ENCODE results near the gene NDUFAF8. TPM values are rescaled to one million over a fixed set of nuclear protein-coding genes. Genes with fewer than 3 reads are reported as not detected.

Gene NDUFAF8
- total RNA-seq, 1 experiment from 2014 or later: 54.1 TPM

- no peaks in the 10 kb centered on the region for H3K27me3 Mint-ChIP-seq (ENCODE audit: unreplicated experiment)
- H3K9me3 Mint-ChIP-seq (ENCODE audit: low read depth, unreplicated experiment): no peaks in the 10 kb centered on the region
- peaks cover 56% of the 10 kb centered on the region for H3K36me3 Mint-ChIP-seq (ENCODE audit: insufficient read depth, unreplicated experiment)
- DNase-seq: no peak
- BruUV-seq (replicated peaks): no TSS peak
- CTCF ChIA-PET: no interaction called here
- H3K4me3 Mint-ChIP-seq (ENCODE audit: low read depth, unreplicated experiment): no peak overlapping the region
- intact Hi-C loops (cut with micrococcal nuclease; ENCODE audit: unreplicated experiment): no loop called here
- no peak for TF ChIP-seq CTCF (IDR thresholded peaks at IDR 0.05; ENCODE audit: unreplicated experiment)
- no peaks in the 10 kb centered on the region for H3K4me1 Mint-ChIP-seq (ENCODE audit: low read depth, unreplicated experiment)
- no peak overlapping the region for H3K27ac Mint-ChIP-seq (ENCODE audit: unreplicated experiment)
These were observed 18.4 kb downstream of the NDUFAF8 start for GRCh38 chr17:81257533-81257932.

GRCh38 chr17:81258292-81258691, 19.2 kb downstream of the NDUFAF8 start:
- Mint-ChIP-seq H3K4me1 (ENCODE audit: low read depth, unreplicated experiment) (no peaks in the 10 kb centered on the region), H3K27ac (ENCODE audit: unreplicated experiment) (no peak overlapping the region), H3K27me3 (ENCODE audit: unreplicated experiment) (no peaks in the 10 kb centered on the region), H3K9me3 (ENCODE audit: low read depth, unreplicated experiment) (no peaks in the 10 kb centered on the region), H3K36me3 (ENCODE audit: insufficient read depth, unreplicated experiment) (peaks cover 52% of the 10 kb centered on the region), H3K4me3 (ENCODE audit: low read depth, unreplicated experiment) (no peak overlapping the region)
- BruUV-seq (replicated peaks): no TSS peak
- no peak for DNase-seq
- intact Hi-C loops (cut with micrococcal nuclease; ENCODE audit: unreplicated experiment): no loop called here
- CTCF ChIA-PET: interaction anchor here (0.6 kb wide), 1 partner anchor 34 kb away, joined by 3 read pairs; no protein-coding TSS in a partner anchor
- no peak for TF ChIP-seq CTCF (IDR thresholded peaks at IDR 0.05; ENCODE audit: unreplicated experiment)

GRCh38 chr17:81259058-81259605, 20.0 kb downstream of the NDUFAF8 start:
- Mint-ChIP-seq H3K36me3 (ENCODE audit: insufficient read depth, unreplicated experiment) (peaks cover 44% of the 10 kb centered on the region), H3K27ac (ENCODE audit: unreplicated experiment) (no peak overlapping the region), H3K9me3 (ENCODE audit: low read depth, unreplicated experiment) (no peaks in the 10 kb centered on the region), H3K4me1 (ENCODE audit: low read depth, unreplicated experiment) (no peaks in the 10 kb centered on the region), H3K27me3 (ENCODE audit: unreplicated experiment) (no peaks in the 10 kb centered on the region), H3K4me3 (ENCODE audit: low read depth, unreplicated experiment) (no peak overlapping the region)
- intact Hi-C loops (cut with micrococcal nuclease; ENCODE audit: unreplicated experiment): no loop called here
- TF ChIP-seq CTCF (IDR thresholded peaks at IDR 0.05; ENCODE audit: unreplicated experiment): no peak
- CTCF ChIA-PET: interaction anchor here (0.6 kb wide), 1 partner anchor 33 kb away, joined by 3 read pairs; no protein-coding TSS in a partner anchor
- DNase-seq: no peak
- no TSS peak for BruUV-seq (replicated peaks)

GRCh38 chr17:81260171-81260570, 21.1 kb downstream of the NDUFAF8 start:
- H3K9me3 Mint-ChIP-seq (ENCODE audit: low read depth, unreplicated experiment): no peaks in the 10 kb centered on the region
- no peak overlapping the region for H3K4me3 Mint-ChIP-seq (ENCODE audit: low read depth, unreplicated experiment)
- H3K27me3 Mint-ChIP-seq (ENCODE audit: unreplicated experiment): no peaks in the 10 kb centered on the region
- no TSS peak for BruUV-seq (replicated peaks)
- TF ChIP-seq CTCF (IDR thresholded peaks at IDR 0.05; ENCODE audit: unreplicated experiment): no peak
- H3K27ac Mint-ChIP-seq (ENCODE audit: unreplicated experiment): no peak overlapping the region
- intact Hi-C loops (cut with micrococcal nuclease; ENCODE audit: unreplicated experiment): no loop called here
- H3K36me3 Mint-ChIP-seq (ENCODE audit: insufficient read depth, unreplicated experiment): peaks cover 37% of the 10 kb centered on the region
- H3K4me1 Mint-ChIP-seq (ENCODE audit: low read depth, unreplicated experiment): no peaks in the 10 kb centered on the region
- DNase-seq: no peak
- CTCF ChIA-PET: interaction anchor here (0.5 kb wide), 1 partner anchor 60 kb away, joined by 3 read pairs; no protein-coding TSS in a partner anchor

Measured in Calu3 (cell line).